Activated T-cell treated with anti-CD3 and anti-CD28 coated beads, Interleukin-2, amount 50 U/mL, for 48 hours (primary cell): ENCODE results near the gene GRIK4.

ENCODE experiments used
- DNase-seq, 2 experiments: peaks; one replicate each; pipeline ENCODE4 v3.0.0-alpha.2; 2020

GRIK4 gene

DNA sequence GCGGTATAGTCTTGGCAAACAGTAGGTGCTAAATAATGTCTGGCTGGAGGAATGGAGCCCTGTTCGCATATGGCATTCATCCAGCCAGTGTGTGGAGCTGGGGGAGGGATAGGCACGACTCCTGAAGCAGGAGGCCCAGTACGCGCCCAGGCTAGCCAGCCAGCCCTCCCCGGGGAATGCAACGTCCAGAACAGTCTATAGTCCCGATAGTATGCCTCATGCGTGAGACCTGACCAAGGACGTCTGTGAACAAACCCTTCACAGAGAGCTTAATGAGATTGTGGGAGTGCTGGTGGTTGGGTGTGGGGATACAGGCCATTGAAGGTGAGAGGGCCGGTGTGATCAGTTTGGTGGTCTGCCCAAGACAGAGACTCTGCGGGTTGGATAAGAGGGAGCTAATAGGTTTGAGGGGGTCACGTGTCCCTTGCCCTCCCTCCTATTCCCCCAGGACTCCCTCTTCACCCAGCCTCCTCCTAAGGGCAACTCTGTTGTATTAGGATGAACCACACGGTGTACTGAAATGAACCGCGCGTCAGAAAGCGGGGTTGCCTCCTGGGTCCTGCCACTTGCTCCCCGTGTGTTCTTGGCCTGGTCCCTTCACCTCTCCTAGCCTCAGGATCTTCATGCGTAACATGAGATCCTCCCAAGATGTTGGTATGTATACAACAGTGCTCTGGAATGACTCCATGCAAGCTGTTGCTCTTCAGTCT lies 987 bp upstream of the GRIK4 start:
- DNase-seq, result no peak

GRCh38 chr11:120511820-120512738 lies 531 bp downstream of the GRIK4 start:
- DNase-seq, result no peak

GRCh38 chr11:120512739-120513435 lies 1.3 kb downstream of the GRIK4 start:
- no peak for DNase-seq

DNA sequence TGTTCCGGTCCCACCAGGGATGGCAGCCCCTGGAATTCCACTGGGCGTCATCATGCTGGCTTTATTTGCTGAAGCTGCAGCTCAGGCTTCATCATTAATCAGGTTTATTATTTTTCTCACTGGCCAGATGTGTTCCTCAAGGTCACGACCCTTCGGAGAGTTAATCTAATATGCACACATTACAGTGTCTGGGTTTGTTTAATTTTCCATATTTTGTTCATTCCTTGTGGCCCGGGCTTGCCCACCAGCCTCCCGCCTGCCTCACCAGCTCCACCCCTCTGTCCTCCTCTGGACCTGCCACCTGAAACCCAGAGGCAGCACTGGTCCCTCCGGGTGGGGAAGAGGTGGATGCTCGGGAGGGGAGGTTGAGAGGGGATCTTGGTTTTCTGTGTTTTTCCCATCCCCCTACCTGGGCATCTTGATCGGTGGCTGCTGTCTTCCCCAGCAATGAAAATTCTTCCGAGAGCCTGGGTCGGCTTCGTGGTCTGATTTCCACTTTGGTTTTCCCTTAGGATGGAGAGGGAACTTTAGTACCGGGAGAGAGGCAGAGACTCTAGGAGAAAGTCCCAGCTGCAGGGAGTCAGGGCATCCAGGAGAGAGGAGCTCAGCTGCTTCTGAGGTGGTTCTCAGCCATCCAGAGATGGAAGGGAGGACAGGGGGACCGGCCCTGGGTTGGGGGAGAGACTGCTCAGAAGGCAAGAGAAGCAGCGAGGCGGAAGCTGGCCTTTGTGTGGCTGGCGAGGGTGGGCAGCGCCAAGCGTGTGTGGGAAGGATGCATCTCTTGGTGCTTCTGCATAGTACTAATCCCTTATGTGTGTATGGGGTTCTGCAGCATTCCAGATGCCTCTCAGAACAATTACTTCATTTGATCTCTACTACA lies 2.1 kb downstream of the GRIK4 start:
- no peak for DNase-seq

- DNase-seq, result no peak
Observed at GRCh38 chr11:120514541-120515121, 3.1 kb downstream of the GRIK4 start.

GRCh38 chr11:120515186-120515723 lies 3.7 kb downstream of the GRIK4 start:
- DNase-seq, result no peak

DNA sequence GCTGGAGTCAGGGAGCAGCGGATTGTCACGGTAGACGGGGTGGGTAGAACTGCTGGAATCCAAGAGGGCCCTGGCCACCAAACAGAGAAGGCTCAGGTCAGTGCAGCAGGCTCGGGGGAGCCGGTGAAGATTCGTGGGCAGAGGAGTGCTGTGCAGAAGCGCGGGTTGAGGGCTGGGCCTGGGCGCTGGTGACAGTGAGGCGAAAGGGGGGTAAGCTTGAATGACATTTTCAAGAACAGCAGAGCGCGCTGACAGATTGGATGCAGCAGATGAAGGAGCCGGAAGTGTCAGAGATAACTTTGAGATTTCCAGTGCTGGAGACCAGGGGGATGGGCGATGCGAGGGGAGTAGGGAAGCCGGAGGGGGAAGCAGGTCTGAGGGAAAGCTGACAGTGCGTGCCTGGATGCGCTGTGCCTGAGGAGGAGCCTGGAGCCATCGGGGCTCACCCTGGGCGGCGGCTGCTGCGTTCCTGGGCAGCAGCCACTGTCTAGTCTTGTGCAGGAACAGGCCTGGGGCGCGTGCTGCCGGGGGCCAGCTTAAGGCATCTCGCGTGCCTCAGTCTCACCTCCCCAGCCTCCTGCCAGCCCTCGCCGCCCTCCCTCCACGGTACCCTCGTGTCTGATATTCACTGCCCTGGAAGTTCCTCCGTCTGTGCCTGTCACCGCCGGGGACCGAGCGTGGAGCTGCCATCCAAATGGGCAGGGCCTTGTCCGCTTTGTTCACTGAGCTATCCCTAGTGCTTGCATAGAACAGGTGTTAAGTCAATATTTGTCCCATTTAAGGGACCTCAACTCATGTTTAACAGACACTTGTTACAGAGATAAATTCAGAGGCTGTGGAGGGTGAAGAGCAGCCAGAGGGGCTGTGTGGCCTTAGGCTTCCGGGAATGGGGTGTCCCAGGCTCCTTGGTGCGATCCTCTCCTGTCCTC lies 5.2 kb downstream of the GRIK4 start:
- no peak for DNase-seq

- no peak for DNase-seq
Observed at GRCh38 chr11:120517390-120517761, 5.8 kb downstream of the GRIK4 start.

- DNase-seq, result no peak
Observed at GRCh38 chr11:120517801-120518291, 6.3 kb downstream of the GRIK4 start.

DNA sequence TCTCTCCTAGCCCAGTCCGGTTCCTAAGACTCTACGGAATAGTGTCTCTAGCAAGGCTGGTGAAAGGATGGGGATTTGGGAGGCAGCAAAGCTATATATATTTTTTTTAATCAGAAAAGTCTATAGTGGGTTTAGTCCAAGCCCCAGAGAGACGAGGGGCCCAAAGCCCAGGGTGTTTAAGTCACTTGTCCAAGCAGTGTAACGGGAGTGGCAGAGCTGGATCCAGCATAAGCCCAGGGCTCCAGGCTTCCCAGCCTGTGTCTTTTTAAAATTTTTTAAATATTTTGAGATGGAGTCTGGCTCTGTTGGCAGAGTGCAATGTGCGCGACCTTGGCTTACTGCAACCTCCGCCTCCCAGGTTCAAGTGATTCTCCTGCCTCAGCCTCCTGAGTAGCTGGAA lies 6.8 kb downstream of the GRIK4 start:
- DNase-seq, result no peak

- no peak for DNase-seq
Observed at GRCh38 chr11:120519474-120519873, 7.9 kb downstream of the GRIK4 start.

DNA sequence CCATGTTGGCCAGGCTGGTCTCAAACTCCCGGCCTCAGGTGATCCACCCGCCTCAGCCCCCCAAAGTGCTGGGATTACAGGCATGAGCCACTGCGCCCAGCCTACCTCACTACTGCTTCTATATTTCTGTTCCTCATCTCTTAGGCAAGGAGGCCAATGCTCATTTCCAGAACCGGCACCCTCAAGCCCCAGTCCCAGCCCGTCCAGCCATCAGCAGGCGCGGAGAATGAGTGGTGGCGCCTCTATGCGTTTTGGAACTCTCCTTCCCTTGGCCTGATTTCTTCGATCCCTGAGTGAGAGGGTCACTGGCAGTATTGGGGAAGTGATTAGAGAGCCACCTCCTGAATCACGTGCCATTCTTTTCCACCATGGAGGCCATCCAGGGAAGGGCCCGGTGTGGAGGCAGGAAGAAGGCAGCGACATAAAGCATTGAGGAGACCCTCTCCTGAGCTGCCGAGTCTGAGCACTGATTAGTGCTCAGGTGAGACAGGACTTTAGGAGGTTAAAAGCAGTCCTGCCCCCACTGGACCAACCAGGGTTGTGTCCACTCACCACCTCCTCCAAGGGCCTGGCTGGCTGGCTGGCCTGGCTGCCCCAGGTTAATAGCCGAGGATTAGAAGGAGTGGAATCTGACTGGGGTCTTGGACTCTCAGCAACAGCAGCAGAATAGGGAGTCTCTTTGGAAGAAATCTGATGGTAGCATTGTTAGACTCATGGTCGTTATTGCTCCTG lies 8.7 kb downstream of the GRIK4 start:
- DNase-seq, result no peak

- no peak for DNase-seq
Observed at GRCh38 chr11:120521176-120521575, 9.6 kb downstream of the GRIK4 start.

GRCh38 chr11:120522021-120522420 lies 10.5 kb downstream of the GRIK4 start:
- DNase-seq, result no peak

DNA sequence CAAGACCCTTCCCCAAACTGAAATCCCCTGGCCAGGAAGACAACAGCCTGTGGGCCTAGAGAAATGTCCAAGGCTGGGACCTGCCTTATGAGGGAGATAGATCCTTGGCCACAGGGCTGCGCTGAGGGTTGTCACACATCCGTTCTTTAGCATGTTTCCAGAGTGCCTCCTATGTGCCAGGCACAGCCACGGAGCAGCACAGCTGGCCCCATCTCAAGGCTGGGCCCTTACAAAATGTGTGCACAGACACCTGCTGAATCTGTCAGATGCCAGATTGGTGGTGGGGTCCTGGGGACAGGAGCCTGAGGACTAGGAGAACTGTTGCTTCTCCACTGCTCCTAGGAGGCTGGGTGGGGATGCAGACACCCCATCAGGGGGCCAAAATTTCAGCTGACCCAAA lies 11.2 kb downstream of the GRIK4 start:
- DNase-seq, result no peak

GRCh38 chr11:120523196-120523595 lies 11.6 kb downstream of the GRIK4 start:
- no peak for DNase-seq

GRCh38 chr11:120524536-120525085 lies 13.1 kb downstream of the GRIK4 start:
- DNase-seq, result no peak

- DNase-seq, result no peak
Observed at GRCh38 chr11:120525261-120526171, 14.0 kb downstream of the GRIK4 start.
